HG02571 (cell line): ENCODE results near the gene GRID2.

Experiments used
- ATAC-seq: cut with Tn5 transposase; IDR thresholded peaks from one replicate; pipeline ENCODE4 v1.9.1; 2021; ENCODE audit warnings: mild to moderate bottlenecking, moderate library complexity; ENCODE audit not compliant: unreplicated experiment

The GRID2 gene

GRCh38 chr4:92658318-92658717 is 354.6 kb downstream of the GRID2 start:
- ATAC-seq = no peak

DNA sequence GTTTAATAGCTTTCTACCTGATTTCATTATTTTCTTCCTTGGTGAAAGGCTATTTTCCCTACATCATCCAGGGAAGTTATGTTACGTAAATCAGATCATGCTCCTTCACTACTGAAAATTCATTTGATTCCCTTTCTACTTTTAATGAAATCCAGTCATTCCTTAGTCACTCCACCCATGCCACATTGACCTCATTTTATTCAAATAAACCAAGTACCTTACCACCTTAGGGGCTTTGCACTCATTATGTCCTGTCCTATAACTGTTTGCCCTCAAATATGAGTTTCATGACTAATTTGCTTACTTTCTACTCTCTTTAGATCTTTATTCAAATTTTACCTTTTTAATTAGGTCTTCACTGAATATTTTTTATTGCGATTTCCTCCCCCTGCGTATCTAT is 374.0 kb downstream of the GRID2 start:
- no peak for ATAC-seq

GRCh38 chr4:92678292-92678691 is 374.5 kb downstream of the GRID2 start:
- no peak for ATAC-seq

- no peak for ATAC-seq
Observed at GRCh38 chr4:92679149-92679548, 375.4 kb downstream of the GRID2 start.

GRCh38 chr4:92714640-92715039 is 410.9 kb downstream of the GRID2 start:
- no peak for ATAC-seq

DNA sequence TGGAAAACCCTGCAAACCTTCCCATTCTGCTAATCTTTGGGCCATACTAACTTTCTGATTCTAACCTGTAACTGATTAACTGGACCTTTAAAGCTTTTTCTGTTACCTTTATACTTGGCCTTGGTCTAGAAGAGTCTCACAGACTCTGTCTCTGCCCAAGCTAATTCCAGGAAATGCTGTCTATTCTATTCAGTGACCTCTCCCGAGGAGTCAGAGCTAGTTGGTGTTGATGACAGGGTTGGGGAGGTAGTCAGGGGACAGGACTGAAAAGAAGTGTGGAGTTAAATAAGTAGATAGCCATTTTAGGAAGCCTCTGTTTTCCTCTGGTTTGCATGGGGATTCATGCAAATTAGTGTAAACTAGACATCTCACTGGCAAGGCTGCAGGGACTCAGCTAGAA is 429.5 kb downstream of the GRID2 start:
- no peak for ATAC-seq

GRCh38 chr4:92735025-92735665 is 431.4 kb downstream of the GRID2 start:
- ATAC-seq = no peak

- ATAC-seq = no peak
Observed at GRCh38 chr4:92760433-92760832, 456.7 kb downstream of the GRID2 start.

GRCh38 chr4:92776080-92776479 is 472.3 kb downstream of the GRID2 start:
- no peak for ATAC-seq

DNA sequence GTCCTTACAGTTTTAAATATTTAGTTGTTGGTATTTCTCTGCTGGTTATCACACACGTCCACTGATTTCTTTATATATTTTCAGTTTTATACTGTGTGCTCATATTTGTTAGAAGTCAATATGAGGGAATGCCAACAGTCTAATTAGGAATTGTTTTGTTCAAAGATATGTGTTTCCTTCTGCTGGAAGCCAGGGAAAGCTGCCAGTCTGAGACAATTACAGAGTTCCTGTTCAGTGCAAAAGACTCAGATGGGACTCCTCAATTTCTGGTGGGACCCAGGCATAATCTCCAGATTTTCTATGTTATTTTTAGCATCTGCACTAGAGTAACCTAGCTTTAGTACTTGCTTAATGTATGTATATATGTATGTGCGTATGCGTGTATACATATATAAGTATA is 486.0 kb downstream of the GRID2 start:
- ATAC-seq = no peak

DNA sequence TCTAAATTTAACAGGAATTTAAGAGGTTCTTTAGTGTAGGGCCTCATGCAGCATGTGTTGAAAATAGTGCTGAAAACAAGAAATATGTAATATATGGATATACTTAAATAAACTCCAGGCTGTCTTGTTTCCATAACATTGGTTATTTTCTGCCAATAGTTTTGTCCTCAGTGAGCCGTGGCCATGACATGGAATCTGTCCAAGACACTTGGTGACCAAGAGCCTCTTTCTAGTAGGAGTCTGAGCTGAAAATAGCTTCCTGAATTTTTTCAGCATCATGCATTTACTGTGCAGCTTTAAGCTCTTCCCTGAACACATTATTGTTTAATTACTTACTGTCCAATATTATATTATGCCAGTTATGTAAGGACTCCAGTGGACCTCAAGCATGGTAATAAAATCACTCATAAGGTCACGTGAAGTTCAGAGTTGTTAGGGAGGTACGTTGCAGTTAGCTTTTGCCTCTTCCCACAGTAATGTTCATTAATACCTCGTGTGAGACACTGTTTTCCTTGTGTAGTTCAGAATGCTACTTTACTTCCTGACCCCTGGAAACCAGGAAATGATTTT is 488.2 kb downstream of the GRID2 start:
- no peak for ATAC-seq

DNA sequence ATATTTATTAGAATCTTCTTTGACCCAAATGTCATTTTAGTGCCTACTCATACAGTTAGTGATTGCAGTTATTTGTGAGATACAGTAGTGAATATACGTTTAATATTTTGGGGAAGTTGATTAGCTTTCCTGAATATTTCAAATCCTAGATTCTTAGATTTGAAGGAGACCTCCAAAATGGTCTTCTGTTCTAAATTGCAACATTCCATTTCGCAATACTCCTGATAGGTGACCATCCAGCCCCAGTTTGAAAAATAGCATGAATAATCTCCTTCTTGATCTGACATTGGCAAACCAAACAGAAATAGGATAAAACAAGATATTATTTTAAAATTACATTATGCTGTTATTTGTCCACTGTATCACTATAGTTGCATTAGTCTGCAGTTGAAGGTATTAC is 505.6 kb downstream of the GRID2 start:
- no peak for ATAC-seq

DNA sequence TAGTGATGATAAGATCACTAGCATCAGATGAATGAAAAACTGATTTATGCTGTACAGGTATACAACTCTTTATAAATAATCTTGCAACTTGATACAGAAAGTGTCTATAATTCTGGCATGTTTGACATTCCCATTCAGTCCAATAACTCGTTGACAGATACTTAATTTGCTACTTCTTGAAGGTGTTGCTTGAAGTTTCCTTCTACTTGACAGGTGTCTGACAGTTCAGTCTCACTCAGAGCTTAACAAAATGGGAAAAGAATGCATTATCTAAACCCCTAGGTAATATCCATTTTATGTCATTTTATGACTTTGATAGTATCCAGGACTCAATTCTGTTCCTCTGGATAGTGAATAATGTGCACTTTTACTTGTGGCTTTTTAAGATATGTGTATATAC is 508.9 kb downstream of the GRID2 start:
- ATAC-seq = no peak

DNA sequence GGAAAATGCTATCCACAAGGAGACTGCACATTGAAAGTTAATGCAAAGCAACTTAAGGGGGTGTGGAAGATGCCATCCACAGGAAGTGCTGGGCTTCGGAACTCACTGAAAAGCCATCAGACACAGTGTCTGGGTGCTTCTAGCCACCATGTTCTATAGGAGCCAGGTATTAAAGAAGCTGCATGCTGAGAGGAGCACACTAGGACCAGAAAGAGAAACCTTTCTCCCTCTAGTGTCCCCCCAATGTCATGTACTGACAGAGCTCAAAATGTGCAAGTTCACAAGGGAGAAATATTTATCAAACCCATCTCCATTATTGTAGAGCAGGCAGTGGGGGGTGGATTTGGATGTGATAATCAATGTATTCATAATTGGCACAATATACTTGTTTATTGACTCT is 510.9 kb downstream of the GRID2 start:
- no peak for ATAC-seq

- no peak for ATAC-seq
Observed at GRCh38 chr4:92825256-92825655, 521.5 kb downstream of the GRID2 start.

GRCh38 chr4:92825791-92826190 is 522.0 kb downstream of the GRID2 start:
- no peak for ATAC-seq

GRCh38 chr4:92830771-92831170 is 527.0 kb downstream of the GRID2 start:
- ATAC-seq = no peak

DNA sequence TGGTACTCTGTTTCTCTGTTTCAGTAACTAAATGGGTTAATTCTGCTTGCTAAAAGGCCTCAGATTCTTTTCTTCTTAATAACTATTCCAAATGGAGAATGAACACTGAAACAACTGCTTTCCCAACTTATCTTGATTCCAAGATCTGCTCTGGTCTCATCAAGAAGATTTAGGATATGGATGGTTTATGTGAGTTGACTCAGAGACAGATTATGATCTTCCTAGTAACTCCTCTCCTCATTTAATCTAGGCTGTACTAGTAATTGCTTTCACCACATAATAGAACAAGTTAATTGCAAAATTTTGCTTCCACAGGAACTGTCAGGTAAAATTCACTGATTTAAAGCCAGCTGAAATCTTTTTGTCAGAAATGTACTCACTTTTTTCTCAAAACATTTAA is 537.1 kb downstream of the GRID2 start:
- ATAC-seq = no peak

- ATAC-seq = no peak
Observed at GRCh38 chr4:92843784-92844183, 540.0 kb downstream of the GRID2 start.

GRCh38 chr4:92847026-92847425 is 543.3 kb downstream of the GRID2 start:
- no peak for ATAC-seq

GRCh38 chr4:92862509-92862908 is 558.7 kb downstream of the GRID2 start:
- no peak for ATAC-seq

DNA sequence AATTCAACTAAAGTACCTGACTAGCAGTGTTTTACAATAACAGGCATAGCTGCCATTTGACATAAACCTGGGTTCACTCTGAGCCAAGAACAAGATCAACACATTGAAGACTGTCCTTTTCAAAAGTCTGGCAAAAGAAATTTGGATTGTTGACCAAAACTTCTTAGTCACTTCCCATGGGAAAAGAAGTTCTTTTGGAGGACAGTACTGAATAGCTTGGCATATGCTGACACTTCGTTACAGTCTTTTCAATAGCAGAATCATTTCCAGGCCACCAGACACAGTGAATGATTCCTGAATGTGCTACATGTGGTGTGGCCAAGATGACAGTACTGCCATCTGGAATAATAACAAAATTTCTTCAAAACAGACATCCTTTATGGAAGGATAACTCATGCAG is 560.3 kb downstream of the GRID2 start:
- no peak for ATAC-seq

- no peak for ATAC-seq
Observed at GRCh38 chr4:92872604-92873003, 568.8 kb downstream of the GRID2 start.
